T-helper 22 cell (primary cell): ENCODE measurements around the gene DAB2IP.
"Not testable (repeated sequence)": the region's sequence is repeated elsewhere in the genome, so short reads cannot be mapped to it uniquely, and the experiment has no call there.

ENCODE experiments used
- DNase-seq: peaks from one replicate; pipeline ENCODE4 v3.0.0-alpha.2; 2020; ENCODE audit warnings: low read depth

Gene DAB2IP

DNA sequence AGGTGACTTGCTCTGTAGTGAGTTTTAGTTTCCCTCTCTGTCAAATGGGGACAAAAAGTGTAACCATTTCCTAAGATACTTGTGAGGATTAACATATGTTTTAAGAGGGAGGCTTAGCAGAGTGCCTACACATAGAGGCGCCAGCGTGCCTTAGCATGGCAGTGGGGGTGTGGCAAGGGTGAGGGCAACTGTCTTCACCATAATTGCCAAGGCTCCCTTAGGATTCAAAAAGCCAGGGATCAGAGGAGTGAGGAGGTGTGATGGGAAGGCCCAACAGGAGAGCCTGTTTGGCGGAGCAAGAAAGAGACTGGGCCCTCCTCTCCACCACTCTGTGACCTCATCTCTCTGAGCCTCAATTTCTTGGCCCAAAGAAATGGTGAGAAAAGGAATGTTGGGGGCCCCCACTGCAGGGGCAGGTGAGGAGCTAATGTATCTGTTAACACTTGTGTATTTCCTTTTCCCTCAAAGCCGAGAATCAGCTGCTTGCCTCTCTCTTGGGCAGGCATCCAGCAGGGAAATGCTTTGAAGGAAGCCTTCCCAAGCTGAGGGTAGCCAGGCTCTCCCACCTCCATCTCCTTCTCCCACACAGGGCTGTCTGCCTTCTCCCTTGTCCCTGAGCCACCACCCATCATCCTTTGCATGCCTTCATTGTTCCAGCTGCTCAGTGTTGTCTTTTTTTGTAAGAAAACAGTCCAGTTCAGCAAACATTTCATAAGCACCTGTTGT lies 76.0 kb downstream of the DAB2IP start:
- no peak for DNase-seq

DNA sequence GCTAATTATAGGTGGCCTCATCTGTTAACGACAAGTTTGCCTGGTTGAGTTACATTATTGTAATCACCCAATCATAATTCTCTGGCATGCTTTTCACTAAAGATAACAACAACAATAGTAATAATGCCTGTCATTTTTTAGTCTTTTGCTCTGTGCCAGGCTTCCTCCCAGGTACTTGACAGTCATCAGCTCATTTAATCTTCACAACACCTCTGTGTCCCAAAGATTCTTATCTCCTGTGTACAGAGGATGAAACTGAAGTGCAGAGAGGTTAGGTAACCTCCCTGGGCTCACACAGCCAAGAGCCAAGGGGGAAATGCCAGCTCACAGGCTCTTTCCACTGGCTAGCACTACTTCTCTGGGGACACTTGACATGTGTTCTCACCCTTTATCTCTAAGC lies 77.5 kb downstream of the DAB2IP start:
- DNase-seq, result no peak

DNA sequence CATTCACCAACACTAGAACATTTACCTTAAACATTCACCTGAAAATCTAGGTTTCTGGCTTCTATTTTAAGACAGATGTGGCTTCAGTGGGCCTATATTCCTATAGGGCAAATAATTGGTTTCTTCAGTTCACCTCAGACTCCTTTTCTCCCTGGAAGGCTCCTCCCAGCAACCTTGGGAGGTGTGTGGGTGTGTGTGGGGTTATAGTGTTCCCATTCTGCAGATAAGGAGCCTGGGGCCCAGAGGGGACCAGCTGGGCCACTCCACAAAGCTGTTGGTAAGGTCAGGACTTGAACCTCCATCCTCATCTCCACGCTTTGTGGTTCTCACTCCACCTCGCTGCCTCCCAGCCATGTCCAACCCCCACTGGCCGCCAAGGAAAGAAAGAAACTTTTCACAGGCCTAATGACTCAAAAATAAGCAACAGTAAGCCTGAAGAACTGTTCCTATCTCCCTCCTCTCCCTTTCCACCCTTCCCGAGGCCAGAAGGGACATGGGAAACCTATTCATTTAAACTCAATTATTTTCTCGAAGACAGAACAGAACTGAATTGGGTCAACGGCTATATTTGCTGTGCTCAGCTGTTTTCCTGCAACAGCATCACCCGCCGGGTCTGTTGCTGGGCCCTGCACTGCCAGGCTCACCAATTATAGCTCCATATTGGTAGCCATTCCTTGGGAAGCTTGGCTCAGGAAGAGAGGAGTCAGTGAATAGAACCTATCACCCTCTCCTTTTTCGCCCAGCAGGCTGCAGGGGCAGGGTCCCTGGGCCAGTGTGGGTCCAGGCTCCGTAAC lies 78.5 kb downstream of the DAB2IP start:
- DNase-seq, result no peak

DNA sequence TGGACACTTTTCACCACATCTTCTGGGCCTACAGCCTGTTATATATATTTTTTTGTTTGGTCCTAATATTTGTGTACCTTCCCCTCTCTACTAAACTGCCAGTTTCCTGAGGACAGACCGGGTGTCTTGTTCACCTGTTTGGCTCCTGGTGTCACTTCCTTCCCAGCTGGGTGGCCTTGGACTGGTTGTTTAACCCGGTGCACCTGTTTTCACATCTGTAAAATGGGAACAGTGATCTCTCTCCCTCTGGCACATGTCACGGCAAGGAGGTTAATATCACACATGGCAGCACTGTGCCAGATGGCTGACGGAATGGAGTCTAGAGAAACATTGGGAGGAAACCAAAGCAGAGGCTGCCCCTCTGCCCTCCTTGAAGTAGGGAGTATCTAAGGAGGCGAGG lies 79.7 kb downstream of the DAB2IP start:
- DNase-seq, result no peak

DNA sequence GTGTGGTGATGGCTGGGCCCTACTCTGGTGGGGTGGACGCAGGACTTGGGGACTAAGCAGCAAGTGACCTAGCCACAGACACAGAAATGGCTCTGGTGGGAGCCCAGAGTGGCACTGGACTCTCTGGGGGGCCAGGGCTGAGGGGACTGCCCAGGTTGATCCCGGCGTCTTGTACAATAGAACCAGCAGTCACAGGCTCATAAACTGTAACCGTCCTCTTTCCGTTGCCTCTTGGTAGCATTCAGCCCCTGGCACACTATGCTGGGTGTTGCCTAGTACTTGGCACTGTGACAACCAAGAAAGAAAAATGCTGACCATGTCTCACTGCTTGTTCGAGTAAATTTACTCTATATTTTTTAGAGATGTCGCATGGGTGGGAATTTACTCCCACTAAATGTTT lies 80.5 kb downstream of the DAB2IP start:
- no peak for DNase-seq

DNA sequence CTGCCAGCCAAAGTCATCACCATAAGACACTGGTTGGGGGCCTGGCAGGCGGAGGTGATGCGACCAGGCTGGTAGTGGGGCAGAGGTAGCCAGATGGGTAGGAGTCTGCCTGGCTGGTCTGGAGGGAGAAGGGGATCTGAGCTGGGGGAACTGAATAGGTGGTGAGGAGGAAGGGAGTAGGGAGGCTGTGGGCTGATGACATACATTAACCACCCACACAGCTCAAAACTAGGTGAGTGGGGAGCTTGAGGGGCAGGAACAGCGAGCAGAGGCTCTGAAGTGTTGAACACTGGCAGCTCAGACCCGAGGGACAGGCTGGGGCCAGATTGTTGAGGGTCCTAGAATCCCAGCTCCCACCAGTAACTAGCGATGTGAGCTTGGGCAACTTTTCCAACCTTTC lies 81.0 kb downstream of the DAB2IP start:
- DNase-seq, result no peak

DNA sequence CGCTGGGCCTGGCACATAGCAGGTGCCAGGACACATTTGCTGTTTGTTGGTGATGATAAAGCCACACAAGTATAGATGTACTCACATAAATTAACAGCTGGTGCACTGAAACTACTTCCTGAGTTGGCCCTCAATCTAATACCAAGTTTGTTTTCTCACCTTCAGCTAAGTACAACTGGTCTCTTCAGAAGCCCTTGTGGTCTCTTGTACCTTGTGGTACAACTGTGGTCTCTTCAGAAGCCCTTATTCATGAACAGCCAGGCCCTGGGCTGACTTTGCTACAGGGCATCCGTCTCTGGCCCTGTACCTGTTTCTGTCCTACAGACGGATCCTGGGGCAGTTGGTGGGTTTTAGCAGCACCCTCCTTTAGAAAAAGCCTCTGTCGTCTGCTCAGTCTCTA lies 81.5 kb downstream of the DAB2IP start:
- DNase-seq, result no peak

DNA sequence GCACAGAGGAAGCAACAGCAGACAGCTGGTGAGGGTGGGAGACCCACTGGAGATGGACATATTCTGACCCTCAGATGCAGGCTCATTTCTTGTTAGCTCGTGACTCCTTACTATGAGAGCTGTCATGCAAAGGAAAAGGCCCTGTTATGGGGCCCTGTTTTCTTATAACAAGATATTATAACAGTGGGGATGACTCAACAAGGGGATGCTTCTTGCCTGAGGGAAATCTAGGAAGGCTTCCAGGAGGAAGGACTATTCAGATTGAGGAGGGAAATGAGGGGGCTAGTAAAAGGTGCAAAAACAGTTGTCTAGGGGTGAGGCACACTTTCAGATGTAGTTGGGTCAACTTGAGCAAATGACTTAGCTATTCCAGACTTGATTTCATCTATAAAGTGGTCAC lies 83.0 kb downstream of the DAB2IP start:
- DNase-seq, result no peak

DNA sequence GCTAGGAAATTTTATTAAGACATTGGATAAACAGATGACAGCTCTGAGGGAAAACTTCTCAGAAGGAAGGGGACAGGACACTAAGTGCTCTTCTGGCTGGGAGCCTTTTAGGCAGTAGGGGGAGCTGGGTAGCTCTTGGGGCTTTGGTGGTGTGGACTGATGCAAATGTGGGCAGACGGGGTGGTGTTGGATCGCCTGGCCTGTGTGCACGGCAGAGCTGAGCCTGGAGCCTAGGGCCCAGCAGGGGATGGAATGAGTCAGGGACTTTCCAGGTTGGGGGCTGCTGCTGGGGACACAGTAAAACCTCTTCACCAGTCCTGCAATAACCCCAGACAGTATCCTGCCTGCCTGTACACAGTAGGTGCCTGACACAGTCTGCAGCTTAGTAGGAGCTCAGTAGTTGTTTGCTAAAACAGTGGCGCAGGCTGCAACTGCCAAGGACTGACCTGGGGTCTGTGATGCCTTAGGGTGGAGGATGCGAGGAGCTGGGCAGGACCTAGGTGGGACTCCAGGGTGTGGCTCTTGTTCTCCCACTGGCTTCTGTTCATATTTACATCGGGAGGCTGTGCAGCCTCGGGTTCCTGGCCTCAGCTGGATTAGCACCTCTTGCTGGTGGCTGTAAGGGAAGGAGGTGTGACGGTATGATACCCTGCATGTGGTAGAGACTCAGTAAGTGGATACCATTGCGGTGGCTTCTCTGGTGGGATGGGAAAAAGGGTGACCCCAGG lies 83.8 kb downstream of the DAB2IP start:
- DNase-seq, result no peak

DNA sequence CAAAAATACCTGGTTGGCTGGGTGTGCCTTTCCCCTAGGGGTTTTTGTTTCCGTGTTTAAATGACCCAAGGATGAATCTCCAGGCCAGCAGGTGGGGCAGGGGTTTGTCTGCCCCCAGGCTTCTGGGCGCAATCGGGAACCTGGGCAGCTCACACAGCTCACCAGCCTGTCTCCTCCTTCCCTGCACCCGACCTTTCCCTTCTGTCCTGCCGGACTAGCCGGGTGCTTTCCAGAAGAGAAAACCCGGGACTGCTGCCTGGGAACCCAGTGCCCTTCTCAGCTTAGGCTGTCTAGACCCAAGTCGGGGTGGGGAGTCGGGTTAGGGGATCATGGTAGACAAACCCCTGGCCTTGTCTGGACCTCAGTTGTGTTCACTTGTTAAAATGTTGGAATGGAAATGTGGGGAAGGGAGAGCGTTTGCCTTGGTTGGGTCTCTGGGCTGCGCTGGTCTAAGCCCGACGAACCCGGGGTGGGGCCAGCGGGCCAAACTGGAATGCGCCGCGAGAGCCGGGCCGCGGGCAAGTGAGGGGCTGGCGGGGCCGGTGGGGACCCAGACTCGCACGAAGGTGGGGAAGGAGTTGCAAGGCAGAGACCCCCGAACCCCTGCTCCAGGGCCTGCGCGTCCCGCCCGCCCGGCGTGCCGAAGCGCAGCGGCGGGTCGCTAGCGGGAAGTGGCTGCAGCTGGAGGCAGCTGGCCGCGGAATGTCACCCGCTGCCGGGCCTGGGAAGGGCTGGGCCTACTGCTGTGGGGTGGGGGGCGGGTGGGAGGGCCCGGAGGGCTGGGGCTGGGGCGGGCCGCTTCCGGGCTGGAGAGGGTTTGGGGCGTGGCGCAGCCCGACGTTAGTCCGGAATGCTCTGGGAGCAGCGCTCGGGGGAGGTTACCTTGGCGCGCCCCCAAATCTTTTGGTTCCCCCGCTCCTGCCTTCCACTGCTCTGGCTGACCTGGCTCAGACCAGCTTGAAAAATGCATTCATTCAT lies 84.6 kb downstream of the DAB2IP start:
- no peak for DNase-seq

DNA sequence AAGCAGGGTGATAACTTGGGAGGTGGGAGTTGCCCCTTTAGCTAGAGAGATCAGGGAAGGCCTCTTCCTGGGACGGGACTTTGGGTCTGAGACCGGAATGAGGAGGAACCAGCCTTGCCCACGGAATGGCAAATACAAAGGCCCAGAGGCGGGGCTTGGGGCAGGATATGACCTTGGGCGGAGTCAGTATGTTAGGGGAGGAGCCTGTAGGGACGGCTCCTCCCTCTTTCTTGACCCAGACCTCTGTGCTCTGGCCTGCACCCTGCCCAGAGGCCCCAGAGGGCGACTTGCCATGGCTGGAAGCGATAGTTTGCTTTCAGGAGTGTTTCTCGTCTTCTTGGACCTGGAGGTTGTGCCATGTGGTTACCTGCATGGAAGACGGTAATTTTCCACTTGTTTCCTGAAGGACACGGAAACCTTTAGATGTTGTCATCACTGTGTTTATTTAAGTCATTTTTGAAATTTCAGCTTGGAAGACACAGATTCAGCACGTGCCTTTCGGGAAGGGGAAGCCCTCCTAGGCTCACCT lies 85.6 kb downstream of the DAB2IP start:
- no peak for DNase-seq

DNA sequence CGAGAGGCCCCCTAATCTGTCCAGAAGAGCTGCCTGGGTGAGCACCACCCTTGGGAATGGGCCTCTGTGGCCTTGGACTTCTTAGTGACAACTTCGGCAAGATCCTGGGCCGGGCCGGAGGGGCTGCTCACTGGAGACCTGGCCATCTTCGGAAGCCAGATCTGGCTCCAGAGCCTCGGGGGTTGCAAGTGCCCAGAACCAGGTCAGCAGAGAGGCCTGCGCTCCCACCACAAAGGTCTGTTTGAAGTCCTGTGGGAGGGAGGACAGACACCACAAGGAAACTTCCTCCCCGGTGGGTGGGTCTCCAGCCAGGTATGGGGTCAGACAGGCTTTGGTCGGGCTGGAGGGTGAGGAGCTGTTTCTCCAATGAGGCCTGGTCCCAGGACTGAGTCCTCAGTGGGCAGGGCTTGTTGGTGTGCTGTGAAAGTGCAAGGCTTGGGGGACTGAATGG lies 86.1 kb downstream of the DAB2IP start:
- DNase-seq, result no peak

DNA sequence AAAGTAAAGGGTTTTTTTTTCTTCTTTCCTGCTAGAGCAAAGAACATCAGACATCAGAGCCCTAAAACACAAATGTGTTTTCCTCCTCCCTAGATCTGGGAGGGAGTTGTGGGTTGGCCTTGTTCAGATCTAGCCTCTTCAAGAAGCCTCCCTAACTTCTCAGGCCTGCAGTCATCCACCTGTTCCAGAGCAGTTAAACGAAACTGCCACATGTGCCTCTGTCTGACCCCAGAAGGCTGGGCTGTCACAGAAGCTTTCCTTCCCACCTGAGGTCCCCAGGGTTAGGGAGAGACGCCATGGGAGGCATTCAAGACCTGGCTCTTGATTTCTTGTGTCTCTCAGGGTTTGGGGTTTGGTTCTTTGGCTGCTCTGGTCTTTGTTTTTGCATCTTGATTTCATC lies 87.0 kb downstream of the DAB2IP start:
- no peak for DNase-seq

DNA sequence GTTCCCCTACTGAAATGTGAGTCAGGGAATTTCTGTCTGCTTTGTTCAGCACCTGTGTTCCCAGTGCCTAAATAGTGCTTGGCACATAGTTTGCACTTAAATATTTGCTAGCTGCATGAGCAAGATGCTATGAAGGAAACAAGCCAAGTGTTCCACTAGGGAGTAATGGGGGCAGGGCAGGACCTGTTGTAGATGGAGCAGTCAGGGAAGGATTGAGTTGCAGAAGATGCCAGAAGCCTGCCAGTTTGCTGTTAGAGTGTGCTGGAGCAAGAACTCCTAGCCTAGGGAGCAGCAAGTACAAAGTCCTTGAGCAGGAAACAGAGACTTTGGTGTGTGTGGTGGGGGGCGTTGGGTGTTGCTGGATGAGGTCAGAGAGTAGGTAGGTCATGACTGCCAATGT lies 87.5 kb downstream of the DAB2IP start:
- DNase-seq, result no peak

DNA sequence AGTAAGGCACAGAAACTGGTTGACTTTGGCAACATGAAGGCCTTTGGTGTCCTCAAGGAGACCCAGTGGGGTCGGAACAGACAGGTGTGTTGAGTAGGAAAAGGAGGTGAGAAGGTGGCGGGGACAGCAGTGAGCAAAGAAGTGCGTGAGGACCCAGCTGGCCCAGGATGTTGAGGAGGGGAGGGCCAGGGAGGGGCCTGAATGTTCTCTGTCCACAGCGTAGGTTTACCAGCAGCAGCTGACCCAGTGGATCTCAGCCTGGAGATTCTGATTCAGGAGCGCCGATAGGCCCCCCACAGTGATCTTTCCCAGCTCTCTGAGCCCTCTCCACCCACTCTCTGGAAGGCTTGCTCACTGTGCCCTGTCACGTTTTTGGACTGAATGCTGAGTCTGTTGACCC lies 88.5 kb downstream of the DAB2IP start:
- no peak for DNase-seq

DNA sequence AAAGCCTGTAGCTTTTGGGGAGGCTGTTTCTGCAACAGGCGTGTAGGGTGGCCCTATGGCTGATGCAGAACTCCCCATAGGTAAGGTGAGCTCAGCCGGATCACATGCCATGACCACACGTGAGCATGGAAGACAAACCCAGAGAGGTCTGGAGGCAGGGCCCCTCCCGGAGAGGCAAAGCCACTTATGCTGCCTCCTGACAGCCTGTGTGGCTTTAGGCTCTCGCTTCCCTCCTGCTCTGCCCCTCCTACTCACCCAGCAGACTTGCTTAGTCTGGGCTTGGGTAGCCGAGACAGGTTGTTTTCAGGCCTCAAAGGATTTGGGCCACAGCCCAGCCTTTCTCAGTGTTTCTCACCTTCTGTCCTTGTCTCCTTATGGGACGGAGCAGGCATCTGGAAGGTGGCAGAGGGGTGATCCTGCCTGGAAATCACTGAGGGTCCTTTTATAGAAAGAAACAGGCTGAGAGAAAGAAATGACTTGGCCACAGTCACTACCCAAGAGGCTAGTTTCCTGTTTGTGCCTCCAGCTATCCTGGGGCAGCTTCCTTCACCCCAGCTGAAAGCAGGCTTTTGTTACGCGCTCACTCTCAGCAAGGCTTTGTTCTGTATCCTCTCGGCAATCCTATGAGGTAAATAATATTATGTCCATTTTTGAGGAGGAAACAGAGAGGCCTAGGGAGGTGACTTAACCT lies 89.9 kb downstream of the DAB2IP start:
- DNase-seq, result no peak

DNA sequence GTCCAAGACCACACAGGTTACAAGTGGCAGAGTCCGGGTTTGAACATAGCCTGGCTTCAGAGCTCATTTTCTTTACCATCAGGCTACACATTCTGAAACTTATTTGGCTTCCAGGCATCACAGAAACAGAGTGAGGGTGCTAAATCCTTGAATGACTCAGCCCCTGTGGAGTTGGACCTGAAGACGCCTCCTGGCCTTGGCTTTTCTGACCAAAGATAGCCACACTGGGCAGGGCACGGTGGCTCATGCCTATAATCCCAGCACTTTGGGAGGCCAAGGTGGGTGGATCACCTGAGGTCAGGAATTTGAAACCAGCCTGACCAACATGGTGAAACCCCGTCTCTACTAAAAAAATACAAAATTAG lies 90.5 kb downstream of the DAB2IP start:
- not testable (repeated sequence) for DNase-seq

DNA sequence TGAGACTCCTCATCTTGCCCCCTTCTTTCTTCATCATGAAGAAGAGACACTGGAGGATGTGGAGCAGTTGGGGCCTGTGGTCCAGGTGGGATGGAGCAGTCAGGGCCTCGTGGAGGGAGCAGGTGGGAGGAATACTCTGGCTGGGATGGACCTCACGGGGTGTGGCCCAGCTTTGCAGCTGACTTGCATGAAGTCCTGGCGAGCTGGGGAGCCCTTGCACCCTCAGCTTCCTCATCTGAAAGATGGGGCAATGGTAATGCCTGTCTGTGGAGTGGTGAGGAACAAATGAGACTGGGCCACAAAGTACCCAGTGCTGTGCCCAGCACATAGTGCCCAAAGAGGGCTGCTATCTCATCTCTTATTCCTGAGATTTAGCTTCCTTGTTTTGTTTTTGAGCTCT lies 91.5 kb downstream of the DAB2IP start:
- no peak for DNase-seq

DNA sequence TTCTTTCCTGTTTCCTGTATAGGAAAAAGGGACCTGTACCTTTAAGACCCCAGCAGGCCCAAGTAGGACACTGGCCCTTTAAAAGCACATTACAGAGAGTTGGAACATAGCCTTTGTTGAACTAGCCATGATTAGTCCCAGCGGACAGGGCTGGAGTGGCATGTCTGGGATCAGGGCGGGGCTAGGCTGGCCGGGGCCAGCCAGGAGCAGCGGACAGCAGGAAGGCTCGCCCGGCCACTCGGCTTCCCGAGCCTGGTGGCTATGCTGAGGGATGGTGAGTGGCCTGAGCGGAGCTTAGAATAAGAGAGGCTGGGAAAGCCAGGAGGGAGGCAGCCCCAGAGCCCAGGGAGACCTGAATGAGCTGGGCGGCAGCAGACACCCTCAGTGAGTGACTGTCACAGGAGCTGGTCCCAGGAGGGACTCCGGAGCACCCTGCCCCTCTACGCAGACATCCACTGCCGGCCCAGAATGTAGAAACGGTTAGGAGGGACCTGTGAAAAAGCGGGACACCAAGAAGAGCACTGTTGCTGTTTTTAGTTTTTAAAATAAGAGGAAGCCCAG lies 92.1 kb downstream of the DAB2IP start:
- DNase-seq, result no peak

DNA sequence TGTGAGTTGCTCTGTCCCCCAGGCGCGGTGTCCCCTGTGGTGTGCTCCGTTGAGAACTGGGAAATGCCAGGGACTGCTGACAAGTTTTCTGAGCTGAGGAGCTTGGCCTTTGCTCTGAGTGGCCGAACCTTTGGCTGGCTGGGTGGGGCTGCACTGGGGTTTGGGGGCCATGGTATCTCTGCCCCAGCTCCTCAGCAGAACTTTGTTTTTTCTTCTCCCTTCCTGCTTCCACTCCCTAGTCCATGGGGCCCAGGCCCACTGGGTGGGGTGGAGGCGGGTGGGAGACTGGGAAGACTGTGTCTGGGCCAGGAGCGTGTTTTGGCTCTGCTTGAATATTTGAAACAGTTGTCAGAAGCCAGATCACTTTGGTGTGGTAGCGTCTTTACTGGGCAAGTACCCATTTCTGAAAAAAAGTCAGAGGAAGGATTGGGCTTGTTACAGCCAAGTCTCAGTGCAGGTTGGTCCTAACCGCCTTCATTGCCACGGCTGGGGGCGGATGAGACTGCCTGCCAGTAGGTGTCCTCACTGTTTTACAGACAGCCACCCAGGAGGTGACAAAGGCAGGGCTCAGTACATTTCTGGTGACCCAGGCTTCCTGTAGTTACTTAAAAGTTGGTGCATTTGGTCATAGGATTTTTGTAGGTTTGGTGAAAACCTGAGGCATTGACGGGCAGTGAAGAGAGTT lies 92.7 kb downstream of the DAB2IP start:
- no peak for DNase-seq
